ENCODE results near the gene B3GNT7. TPM values are rescaled to one million over a fixed set of nuclear protein-coding genes. Genes with fewer than 3 reads are reported as not detected.

Gene B3GNT7
- polyA plus RNA-seq, 1 donor (not counting 4 experiments of a cell fraction or from before 2014, with no cell fraction given), result not detected

GRCh38 chr2:231353469-231353868 is 42.0 kb upstream of the B3GNT7 start:
- TF ChIP-seq, protein P1, sequence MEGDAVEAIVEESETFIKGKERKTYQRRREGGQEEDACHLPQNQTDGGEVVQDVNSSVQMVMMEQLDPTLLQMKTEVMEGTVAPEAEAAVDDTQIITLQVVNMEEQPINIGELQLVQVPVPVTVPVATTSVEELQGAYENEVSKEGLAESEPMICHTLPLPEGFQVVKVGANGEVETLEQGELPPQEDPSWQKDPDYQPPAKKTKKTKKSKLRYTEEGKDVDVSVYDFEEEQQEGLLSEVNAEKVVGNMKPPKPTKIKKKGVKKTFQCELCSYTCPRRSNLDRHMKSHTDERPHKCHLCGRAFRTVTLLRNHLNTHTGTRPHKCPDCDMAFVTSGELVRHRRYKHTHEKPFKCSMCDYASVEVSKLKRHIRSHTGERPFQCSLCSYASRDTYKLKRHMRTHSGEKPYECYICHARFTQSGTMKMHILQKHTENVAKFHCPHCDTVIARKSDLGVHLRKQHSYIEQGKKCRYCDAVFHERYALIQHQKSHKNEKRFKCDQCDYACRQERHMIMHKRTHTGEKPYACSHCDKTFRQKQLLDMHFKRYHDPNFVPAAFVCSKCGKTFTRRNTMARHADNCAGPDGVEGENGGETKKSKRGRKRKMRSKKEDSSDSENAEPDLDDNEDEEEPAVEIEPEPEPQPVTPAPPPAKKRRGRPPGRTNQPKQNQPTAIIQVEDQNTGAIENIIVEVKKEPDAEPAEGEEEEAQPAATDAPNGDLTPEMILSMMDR (optimal IDR thresholded peaks at IDR 0.05 in 1 of 3, IDR thresholded peaks at IDR 0.05 in 1 of 3, conservative IDR thresholded peaks at IDR 0.05 in 1 of 3; ENCODE audit: extremely low read depth in 1 of 3, insufficient read depth in 2 of 3, low read length in 3 of 3), result no peak
- TF ChIP-seq EZH2 (IDR thresholded peaks at IDR 0.05; ENCODE audit: low read length), result no peak
- Histone ChIP-seq H3K36me3 (ENCODE audit: control insufficient read depth in 2 of 2, extremely low read depth in 1 of 2, insufficient read depth in 2 of 2, low read length in 2 of 2) (no peaks in the 10 kb centered on the region), H3K27ac (ENCODE audit: control insufficient read depth, insufficient read depth, low read length) (no peak overlapping the region), H2AFZ (ENCODE audit: control insufficient read depth, low read length) (no peak overlapping the region), H3K4me1 (ENCODE audit: control insufficient read depth, extremely low read depth, insufficient read depth, low read length) (no peaks in the 10 kb centered on the region), H3K79me2 (ENCODE audit: control insufficient read depth, insufficient read depth, low read length) (no peaks in the 10 kb centered on the region), H3K9ac (ENCODE audit: control insufficient read depth, extremely low read depth, insufficient read depth, low read length) (no peak overlapping the region), H3K4me2 (ENCODE audit: control insufficient read depth, extremely low read depth, insufficient read depth, low read depth, low read length) (no peak overlapping the region), H3K9me3 (ENCODE audit: control insufficient read depth, low read depth, low read length) (no peaks in the 10 kb centered on the region), H3K4me3 (ENCODE audit: control insufficient read depth in 2 of 3, extremely low read depth in 1 of 3, insufficient read depth in 2 of 3, low read depth in 1 of 3, low read length in 3 of 3) (no peak overlapping the region), H3K9me1 (ENCODE audit: control insufficient read depth, extremely low read depth, insufficient read depth, low read length) (no peaks in the 10 kb centered on the region), H4K20me1 (ENCODE audit: control insufficient read depth, extremely low read depth, insufficient read depth, low read length) (no peaks in the 10 kb centered on the region), H3K27me3 (ENCODE audit: control insufficient read depth, extremely low read depth, insufficient read depth, low read length) (no peaks in the 10 kb centered on the region)
- DNase-seq (ENCODE audit: low read depth, low spot score) (no peak), FAIRE-seq (no peak)
- dilution Hi-C loops (cut with MboI; ENCODE audit: extremely low pct_ligation_motif_present, low sequenced_read_pairs), result no loop called here

DNA sequence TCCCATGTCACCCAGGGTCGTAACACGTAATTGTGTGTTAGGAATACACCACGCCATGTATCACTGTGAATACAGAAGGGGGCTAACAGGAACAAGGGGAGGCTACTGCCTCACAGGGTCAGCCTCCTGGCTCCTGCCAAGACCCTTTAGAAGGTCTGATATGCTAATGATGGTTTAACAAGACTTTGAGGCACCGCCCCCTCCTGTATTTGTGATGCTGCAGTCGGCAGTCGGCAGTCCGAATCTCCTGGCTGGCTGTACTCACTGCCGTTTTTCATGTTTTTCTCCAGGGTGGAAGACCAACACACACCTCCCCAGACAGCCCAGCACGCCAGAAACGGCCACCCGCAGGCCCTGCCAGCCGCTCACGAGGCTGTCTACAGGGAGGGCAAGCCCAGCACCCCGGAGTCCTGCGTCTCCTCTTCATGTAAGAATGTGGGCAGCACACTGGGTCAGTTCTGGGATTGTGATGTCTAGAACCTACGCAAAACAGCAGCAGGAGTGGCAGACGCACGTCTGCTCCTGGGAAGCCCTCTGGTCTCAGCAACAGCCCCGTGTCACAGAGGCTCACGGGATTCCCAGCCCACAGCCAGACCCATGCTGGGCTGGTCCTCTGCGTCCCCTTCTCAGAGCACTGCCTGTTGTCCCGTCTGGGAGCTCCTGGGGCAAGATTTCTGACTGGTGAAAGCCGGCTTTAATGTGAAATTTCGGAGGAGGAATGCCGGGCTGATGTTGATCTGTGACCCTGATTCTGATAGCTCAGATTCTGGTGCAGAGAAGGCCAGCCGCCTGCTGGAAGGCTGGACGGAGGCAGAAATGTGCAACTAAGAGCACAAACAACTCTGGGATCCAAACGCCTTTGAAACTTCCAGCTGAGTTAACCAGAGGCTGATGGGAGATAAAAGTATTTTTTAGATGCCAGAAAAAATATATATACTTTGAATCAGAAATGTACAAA is 39.7 kb upstream of the B3GNT7 start:
- Histone ChIP-seq H3K4me1 (ENCODE audit: control insufficient read depth, extremely low read depth, insufficient read depth, low read length) (no peaks in the 10 kb centered on the region), H4K20me1 (ENCODE audit: control insufficient read depth, extremely low read depth, insufficient read depth, low read length) (no peaks in the 10 kb centered on the region), H3K79me2 (ENCODE audit: control insufficient read depth, insufficient read depth, low read length) (no peaks in the 10 kb centered on the region), H3K9me3 (ENCODE audit: control insufficient read depth, low read depth, low read length) (no peaks in the 10 kb centered on the region), H2AFZ (ENCODE audit: control insufficient read depth, low read length) (no peak overlapping the region), H3K9ac (ENCODE audit: control insufficient read depth, extremely low read depth, insufficient read depth, low read length) (no peak overlapping the region), H3K36me3 (ENCODE audit: control insufficient read depth in 2 of 2, extremely low read depth in 1 of 2, insufficient read depth in 2 of 2, low read length in 2 of 2) (no peaks in the 10 kb centered on the region), H3K4me3 (ENCODE audit: control insufficient read depth in 2 of 3, extremely low read depth in 1 of 3, insufficient read depth in 2 of 3, low read depth in 1 of 3, low read length in 3 of 3) (no peak overlapping the region), H3K4me2 (ENCODE audit: control insufficient read depth, extremely low read depth, insufficient read depth, low read depth, low read length) (no peak overlapping the region), H3K27me3 (ENCODE audit: control insufficient read depth, extremely low read depth, insufficient read depth, low read length) (no peaks in the 10 kb centered on the region), H3K27ac (ENCODE audit: control insufficient read depth, insufficient read depth, low read length) (no peak overlapping the region), H3K9me1 (ENCODE audit: control insufficient read depth, extremely low read depth, insufficient read depth, low read length) (no peaks in the 10 kb centered on the region)
- dilution Hi-C loops (cut with MboI; ENCODE audit: extremely low pct_ligation_motif_present, low sequenced_read_pairs), result no loop called here
- DNase-seq (ENCODE audit: low read depth, low spot score) (no peak), FAIRE-seq (no peak)
- TF ChIP-seq EZH2 (IDR thresholded peaks at IDR 0.05; ENCODE audit: low read length), result no peak
- TF ChIP-seq, protein P1 (optimal IDR thresholded peaks at IDR 0.05 in 1 of 3, IDR thresholded peaks at IDR 0.05 in 1 of 3, conservative IDR thresholded peaks at IDR 0.05 in 1 of 3; ENCODE audit: extremely low read depth in 1 of 3, insufficient read depth in 2 of 3, low read length in 3 of 3), result no peak

Measured in keratinocyte (primary cell).